Stomach (tissue), 9 donors: ENCODE measurements around the gene GNAT3. TPM values are rescaled to one million over a fixed set of nuclear protein-coding genes. Genes with fewer than 3 reads are reported as not detected.

Source experiments
- DNase-seq, 2 donors: peaks; one replicate each; pipeline versions ENCODE4 v3.0.0 to v3.0.0-alpha.2; 2013 to 2019
- H3K27ac ChIP-seq, 5 donors: fragments of 200-600 bp in 4 of 5; sonication (generic) in 4 of 5; one replicate each; pipeline ENCODE4 v1.5.1; 2013 to 2019; ENCODE audit warnings: mild to moderate bottlenecking in 1 of 5, moderate library complexity in 1 of 5
- H3K27me3 ChIP-seq, 3 donors: fragments of 200-600 bp; sonication (generic); one replicate each; pipeline ENCODE4 v1.5.1; 2017 to 2019; ENCODE audit warnings: mixed run types in 1 of 3
- H3K36me3 ChIP-seq, 4 donors: fragments of 200-600 bp; sonication (generic); 1 replicate in 3 of 4; 2 replicates in 1 of 4; pipeline ENCODE4 v1.5.1; 2016 to 2019
- H3K4me1 ChIP-seq, 4 donors: fragments of 200-600 bp; sonication (generic); one replicate each; pipeline ENCODE4 v1.5.1; 2016 to 2019
- H3K4me3 ChIP-seq, 4 donors: fragments of 200-600 bp; sonication (generic) in 3 of 4; one replicate each; pipeline ENCODE4 v1.5.1; 2016 to 2019; ENCODE audit warnings: mild to moderate bottlenecking in 1 of 4
- H3K9me3 ChIP-seq, 4 donors: fragments of 200-600 bp; sonication (generic); one replicate each; pipeline ENCODE4 v1.5.1; 2016 to 2019
- EP300 ChIP-seq: sonication (generic); formaldehyde crosslinking; IDR thresholded peaks from one replicate; pipeline ENCODE4 v1.6.1; 2017; ENCODE audit warnings: antibody characterized with exemption
- POLR2A ChIP-seq, 4 donors: fragments of 450-650 bp; IDR thresholded peaks; one replicate each; pipeline ENCODE4 v1.6.1; 2016; ENCODE audit warnings: antibody characterized with exemption in 4 of 4, control low read depth in 2 of 4, mild to moderate bottlenecking in 1 of 4, moderate library complexity in 1 of 4
- POLR2AphosphoS5 ChIP-seq, 3 donors: sonication (generic); formaldehyde crosslinking; IDR thresholded peaks; one replicate each; pipeline ENCODE4 v1.6.1; 2016; ENCODE audit warnings: antibody characterized with exemption in 3 of 3
- WGBS, 5 donors: extraction: QIAGEN DNeasy Blood & Tissue Kit in 3 of 5; methylation state at CpG; one replicate each; pipeline versions ENCODE4 v1.1.5 to v1.1.7; 2013 to 2018; 5-methylcytosine and 5-hydroxymethylcytosine counted together
- intact Hi-C: fragments of 100-400 bp; cut with DNase I; formaldehyde crosslinking; loops from one replicate; pipeline ENCODE4 v1.15.1; 2023; ENCODE audit warnings: low total_unique reads
- polyA plus RNA-seq, 3 donors: library from polyadenylated mRNA; stranded (reverse); fragments of 200-250 nt; gene quantifications; one replicate each; pipeline ENCODE4 v1.2.3, GENCODE V29; 2013
- total RNA-seq, 5 donors: library from RNA; depleted of rRNA; stranded (reverse); fragments of >200 nt; gene quantifications; one replicate each; pipeline versions ENCODE4 v1.1.0 to v1.2.3, GENCODE V29; 2014 to 2016
- TF ChIP-seq, protein P1 (sequence below), 7 experiments: fragments of 450-650 bp in 4 of 7; fragments of 200-600 bp in 3 of 7; sonication (generic) in 3 of 7; IDR thresholded peaks; one replicate each; pipeline ENCODE4 v1.5.1; 2016 to 2019; ENCODE audit warnings: antibody characterized with exemption in 7 of 7, control low read depth in 2 of 7, mild to moderate bottlenecking in 1 of 7
- donor health status: healthy with polysubstance abuse.
- donor health status: Bipolar disorder and iron deficiency.
- donor health status: healthy.

The GNAT3 gene
- total and polyA plus RNA-seq, 8 donors = not detected

DNA sequence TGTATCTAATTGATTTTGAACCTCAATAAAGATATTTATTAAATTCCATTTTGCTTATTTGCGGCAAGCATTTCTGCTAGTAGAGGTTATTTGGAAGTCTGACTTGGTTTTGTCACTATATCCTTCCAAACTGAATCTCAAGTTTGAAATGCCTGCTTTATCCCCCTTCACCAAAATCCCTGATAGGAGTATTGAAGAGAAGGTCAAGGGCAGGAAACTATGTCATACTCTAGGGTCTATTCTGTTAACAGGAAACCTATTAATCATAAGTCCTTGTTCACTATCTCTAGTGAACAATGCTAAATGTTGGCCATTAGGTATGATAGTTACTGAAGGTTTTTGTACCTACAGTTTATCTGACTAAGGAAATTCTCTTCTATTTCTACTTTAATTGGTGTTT lies 11.5 kb downstream of the GNAT3 start:
- DNase-seq = no peak
- Histone ChIP-seq H3K27ac (peak overlapping the region in 1 of 5 donors; percentile 4), H3K27me3 (no peaks in the 10 kb centered on the region), H3K4me3 (no peak overlapping the region), H3K36me3 (no peaks in the 10 kb centered on the region), H3K4me1 (no peaks in the 10 kb centered on the region), H3K9me3 (no peaks in the 10 kb centered on the region)
- intact Hi-C loops = no loop called here
- 89 to 100% (median 94%) methylated on average over 1 of the region's 1 CpG for WGBS, 5 donors
- TF ChIP-seq EP300 (no peak), POLR2A (IDR thresholded peaks at IDR 0.05) (no peak), POLR2AphosphoS5 (IDR thresholded peaks at IDR 0.05) (no peak)
- TF ChIP-seq, protein P1, sequence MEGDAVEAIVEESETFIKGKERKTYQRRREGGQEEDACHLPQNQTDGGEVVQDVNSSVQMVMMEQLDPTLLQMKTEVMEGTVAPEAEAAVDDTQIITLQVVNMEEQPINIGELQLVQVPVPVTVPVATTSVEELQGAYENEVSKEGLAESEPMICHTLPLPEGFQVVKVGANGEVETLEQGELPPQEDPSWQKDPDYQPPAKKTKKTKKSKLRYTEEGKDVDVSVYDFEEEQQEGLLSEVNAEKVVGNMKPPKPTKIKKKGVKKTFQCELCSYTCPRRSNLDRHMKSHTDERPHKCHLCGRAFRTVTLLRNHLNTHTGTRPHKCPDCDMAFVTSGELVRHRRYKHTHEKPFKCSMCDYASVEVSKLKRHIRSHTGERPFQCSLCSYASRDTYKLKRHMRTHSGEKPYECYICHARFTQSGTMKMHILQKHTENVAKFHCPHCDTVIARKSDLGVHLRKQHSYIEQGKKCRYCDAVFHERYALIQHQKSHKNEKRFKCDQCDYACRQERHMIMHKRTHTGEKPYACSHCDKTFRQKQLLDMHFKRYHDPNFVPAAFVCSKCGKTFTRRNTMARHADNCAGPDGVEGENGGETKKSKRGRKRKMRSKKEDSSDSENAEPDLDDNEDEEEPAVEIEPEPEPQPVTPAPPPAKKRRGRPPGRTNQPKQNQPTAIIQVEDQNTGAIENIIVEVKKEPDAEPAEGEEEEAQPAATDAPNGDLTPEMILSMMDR (IDR thresholded peaks at IDR 0.05) = no peak

DNA sequence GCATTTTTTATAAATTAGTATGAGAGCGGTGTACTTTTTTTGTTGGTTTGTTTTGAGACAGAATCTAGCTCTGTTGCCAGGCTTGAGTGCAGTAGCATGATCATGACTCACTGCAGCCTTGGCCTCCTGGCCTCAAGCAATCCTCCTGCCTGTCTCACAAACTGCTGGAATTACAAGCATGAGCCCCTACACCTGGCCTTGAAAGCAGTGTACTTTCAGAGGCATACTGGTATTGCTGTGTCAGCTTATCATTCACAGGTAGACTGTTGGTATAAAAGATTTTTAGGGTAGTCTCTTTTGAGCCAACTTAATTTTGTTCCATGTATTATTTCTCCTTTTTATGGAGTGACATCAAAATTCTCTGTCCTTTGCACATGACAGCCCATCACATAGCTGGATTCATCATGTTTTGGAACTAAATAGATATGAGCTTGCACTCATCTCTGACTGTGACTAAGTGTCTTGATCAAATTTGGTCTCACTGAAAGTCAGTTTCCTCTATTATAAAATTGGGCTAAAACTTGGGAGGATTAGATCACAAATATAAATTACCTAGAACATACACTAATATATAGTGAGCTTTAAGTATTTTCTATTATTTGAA lies 12.4 kb downstream of the GNAT3 start:
- TF ChIP-seq, protein P1 (IDR thresholded peaks at IDR 0.05) = no peak
- TF ChIP-seq POLR2A (IDR thresholded peaks at IDR 0.05) (no peak), POLR2AphosphoS5 (IDR thresholded peaks at IDR 0.05) (no peak), EP300 (no peak)
- WGBS, 5 donors = 68 to 92% (median 74%) methylated on average over 1 of the region's 1 CpG
- H3K4me3 ChIP-seq = no peak overlapping the region

DNA sequence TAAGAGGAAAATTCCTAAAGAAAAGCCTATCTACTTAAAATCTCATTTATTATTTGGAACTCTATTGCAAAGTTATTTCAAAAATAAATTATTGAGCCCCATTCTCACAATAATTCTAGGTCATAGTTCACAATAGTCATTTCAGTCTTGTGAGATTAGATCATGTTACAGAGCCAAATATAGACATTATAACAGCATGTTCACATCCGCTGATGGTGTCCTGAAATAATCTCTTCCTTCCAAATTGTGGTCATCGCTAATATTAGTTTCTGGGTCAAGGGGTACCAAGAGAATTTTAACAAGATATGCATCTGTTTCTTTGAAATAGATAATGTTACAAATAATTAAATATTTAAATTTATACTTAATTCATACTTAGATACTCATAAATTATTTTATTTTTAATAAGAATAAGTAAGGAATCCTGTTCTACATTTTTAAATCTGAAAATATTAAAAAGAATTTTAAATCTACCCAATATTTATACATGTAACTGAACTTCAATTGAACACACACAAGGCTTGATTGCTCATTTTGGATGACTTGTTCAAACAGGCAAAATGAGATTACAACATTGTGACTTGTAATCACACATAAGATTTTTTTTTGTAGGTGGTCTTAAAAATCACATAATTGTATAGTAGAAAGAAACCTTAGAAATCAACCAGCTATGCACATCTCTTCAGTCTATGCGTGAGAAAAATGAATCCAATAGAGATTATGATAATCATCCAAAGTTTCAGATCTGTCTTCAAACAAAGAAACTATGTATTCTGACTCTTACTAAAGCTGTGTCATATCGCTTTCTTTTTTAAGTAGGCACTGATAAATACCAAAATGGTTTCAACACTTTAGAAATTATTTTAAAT lies 13.1 kb downstream of the GNAT3 start:
- Histone ChIP-seq H3K9me3 (no peaks in the 10 kb centered on the region), H3K36me3 (no peaks in the 10 kb centered on the region), H3K4me3 (no peak overlapping the region), H3K27ac (peak overlapping the region in 1 of 5 donors; percentile 6), H3K4me1 (no peaks in the 10 kb centered on the region), H3K27me3 (no peaks in the 10 kb centered on the region)
- 64 to 85% (median 74%) methylated on average over 4 of the region's 4 CpGs for WGBS, 5 donors
- DNase-seq = peak in 1 of 2 donors; percentile 26
- TF ChIP-seq POLR2AphosphoS5 (IDR thresholded peaks at IDR 0.05) (no peak), EP300 (no peak), POLR2A (IDR thresholded peaks at IDR 0.05) (no peak)
- TF ChIP-seq, protein P1 (IDR thresholded peaks at IDR 0.05) = no peak
- intact Hi-C loops = no loop called here

More for the DNA sequence above, 12.4 kb downstream of the GNAT3 start:
- Histone ChIP-seq H3K9me3 (no peaks in the 10 kb centered on the region), H3K36me3 (no peaks in the 10 kb centered on the region), H3K27me3 (no peaks in the 10 kb centered on the region), H3K4me1 (no peaks in the 10 kb centered on the region), H3K27ac (peak overlapping the region in 2 of 5 donors; percentile 4 to 5)
- intact Hi-C loops = no loop called here
- peak in 1 of 2 donors; percentile 42 for DNase-seq

DNA sequence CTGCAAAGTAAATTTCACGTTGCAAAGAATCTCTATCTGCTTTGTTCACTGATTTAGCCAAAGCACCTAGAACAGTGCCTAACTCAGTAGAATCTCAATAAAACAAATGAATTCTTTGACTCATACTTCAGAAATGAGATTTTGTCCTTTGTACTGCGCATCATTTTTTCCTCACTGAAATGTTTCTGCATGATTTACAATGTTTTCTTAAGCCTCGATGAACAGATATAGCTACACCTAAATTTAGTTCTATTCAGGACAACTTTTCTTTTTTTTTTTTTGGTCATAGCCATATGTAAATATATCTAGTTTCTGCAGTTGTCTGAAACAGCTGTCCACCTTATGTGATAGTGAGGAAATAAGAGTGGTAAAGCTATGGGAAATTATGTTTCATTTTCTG lies 15.3 kb downstream of the GNAT3 start:
- TF ChIP-seq, protein P1 (IDR thresholded peaks at IDR 0.05) = no peak
- no peak for TF ChIP-seq POLR2AphosphoS5 (IDR thresholded peaks at IDR 0.05)
- no peak for TF ChIP-seq EP300
- no peak for TF ChIP-seq POLR2A (IDR thresholded peaks at IDR 0.05)
- no peaks in the 10 kb centered on the region for H3K9me3 ChIP-seq
- H3K4me1 ChIP-seq = no peaks in the 10 kb centered on the region
- WGBS, 5 donors = 76 to 86% (median 80%) methylated on average over 3 of the region's 3 CpGs
- DNase-seq = no peak
- H3K4me3 ChIP-seq = no peak overlapping the region
- intact Hi-C loops = no loop called here
- H3K27ac ChIP-seq = no peak overlapping the region
- no peaks in the 10 kb centered on the region for H3K36me3 ChIP-seq
- no peaks in the 10 kb centered on the region for H3K27me3 ChIP-seq
